ENCODE results near the gene RFX5. TPM values are rescaled to one million over a fixed set of nuclear protein-coding genes. Genes with fewer than 3 reads are reported as not detected.

The RFX5 gene
- total RNA-seq, 2 donors from 2014 or later = 25.5 to 27.2 TPM

DNA sequence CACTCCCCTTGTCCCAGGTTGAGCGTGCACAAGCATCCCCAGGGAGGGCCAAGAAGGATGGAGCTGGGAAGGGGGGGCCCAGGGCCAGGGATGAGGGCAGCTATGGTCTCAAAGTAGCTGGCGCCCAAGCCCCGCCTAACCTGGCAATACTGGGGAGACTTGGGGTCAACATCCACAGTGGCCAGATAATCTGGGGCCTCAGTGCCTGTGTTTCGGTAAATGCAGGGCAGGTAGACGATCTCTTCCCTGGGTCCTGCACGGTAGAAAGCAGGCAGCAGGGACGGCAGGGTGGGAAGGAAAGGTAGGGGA, 22.2 kb upstream of the RFX5 start:
- no peak for TF ChIP-seq POLR2AphosphoS5 (IDR thresholded peaks at IDR 0.05)
- Histone ChIP-seq H3K27ac (no peak overlapping the region), H3K4me3 (no peak overlapping the region), H3K36me3 (no peaks in the 10 kb centered on the region), H3K27me3 (replicated peaks; ENCODE audit: insufficient read depth) (no peaks in the 10 kb centered on the region), H3K4me1 (replicated peaks) (peaks cover 11% of the 10 kb centered on the region), H3K9me3 (no peaks in the 10 kb centered on the region)
- intact Hi-C loops (cut with DNase I) = no loop called here
- 94% methylated on average over 7 of the region's 7 CpGs for WGBS
- no peak for DNase-seq (ENCODE audit: low spot score)

DNA sequence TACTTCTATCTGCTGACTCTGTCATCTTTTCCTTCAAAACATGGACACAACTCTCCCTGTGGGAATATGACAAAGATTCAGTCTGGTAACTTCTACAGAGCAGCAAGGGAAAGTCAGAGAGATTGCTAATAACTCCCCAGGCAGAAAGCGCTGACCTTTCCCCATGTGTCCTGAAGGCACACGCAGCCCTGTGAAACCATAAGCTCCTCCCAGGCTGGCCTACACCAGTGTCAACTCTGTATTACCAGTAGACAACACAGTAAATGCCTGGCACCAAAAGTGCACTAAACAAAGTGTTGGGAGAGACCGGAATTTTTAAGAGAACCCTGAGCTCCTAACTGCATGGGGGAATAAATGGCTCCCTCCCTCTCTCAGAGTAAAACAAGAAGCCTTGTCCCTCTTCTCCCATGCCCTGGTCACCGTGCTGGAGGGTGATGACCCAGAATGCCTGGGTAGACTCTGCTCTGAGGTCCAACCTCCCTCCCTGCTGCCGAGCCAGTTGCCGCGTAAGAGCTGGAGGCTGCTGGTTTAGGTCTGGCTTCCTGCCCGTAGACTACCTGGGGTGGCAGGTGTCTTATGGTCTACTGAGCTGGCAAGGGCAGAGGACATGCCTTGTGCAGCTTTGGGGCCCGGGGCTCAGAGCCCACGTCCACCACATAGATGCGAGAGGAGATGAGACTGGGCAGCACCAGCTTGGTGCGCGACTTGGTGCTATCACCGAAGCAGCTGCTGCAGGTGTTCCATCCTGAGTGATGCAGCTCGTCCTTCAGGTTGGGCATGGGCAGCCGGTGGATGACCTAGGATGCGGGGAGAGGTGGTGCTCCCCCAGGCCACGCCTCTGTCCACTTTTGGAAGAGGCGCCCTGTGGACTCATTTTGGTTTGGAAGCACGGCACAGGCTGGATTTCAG, 21.6 kb upstream of the RFX5 start:
- DNase-seq (ENCODE audit: low spot score) = no peak
- WGBS = 86% methylated on average over 20 of the region's 20 CpGs

DNA sequence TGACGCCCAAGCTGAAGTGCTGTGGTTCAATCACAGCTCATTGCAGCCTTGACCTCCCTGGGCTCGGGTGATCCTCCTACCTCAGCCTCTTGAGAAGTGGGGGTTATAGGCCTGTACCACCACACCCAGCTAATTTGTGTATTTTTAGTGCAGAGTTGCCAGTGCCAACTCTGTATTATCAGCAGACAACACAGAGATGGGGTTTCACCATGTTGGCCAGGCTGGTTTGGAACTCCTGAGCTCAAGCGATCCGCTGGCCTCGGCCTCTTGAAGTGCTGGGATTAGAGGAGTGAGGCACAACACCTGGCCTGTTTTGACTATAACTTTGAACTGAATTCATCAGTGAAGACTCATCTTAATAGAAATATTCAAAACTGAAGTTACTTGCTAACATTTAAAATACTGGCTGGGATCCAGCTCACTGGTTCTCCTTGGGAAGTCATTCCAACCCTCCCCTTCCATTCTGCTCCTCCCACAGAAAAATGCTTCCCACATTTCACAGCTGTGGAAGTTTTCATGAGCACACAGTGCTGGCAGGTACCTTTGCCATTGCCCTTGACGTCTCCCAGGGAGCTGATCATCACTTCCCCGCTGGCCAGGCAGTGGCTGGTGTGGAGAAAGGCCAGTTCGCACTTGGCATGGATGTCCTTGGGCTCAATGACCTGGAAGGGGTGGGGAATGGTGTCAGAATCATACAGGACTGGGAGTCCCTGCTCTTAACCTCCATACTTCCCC, 20.8 kb upstream of the RFX5 start:
- Histone ChIP-seq H3K36me3 (no peaks in the 10 kb centered on the region), H3K4me1 (replicated peaks) (peaks cover 11% of the 10 kb centered on the region), H3K4me3 (no peak overlapping the region), H3K27ac (no peak overlapping the region), H3K9me3 (no peaks in the 10 kb centered on the region), H3K27me3 (replicated peaks; ENCODE audit: insufficient read depth) (no peaks in the 10 kb centered on the region)
- intact Hi-C loops (cut with DNase I) = no loop called here
- no peak for DNase-seq (ENCODE audit: low spot score)
- 79% methylated on average over 8 of the region's 8 CpGs for WGBS
- no peak for TF ChIP-seq POLR2AphosphoS5 (IDR thresholded peaks at IDR 0.05)
- TF ChIP-seq POLR2A (IDR thresholded peaks at IDR 0.05) = no peak

More for the DNA sequence above, 21.6 kb upstream of the RFX5 start:
- H3K9me3 ChIP-seq = no peaks in the 10 kb centered on the region
- H3K27me3 ChIP-seq (replicated peaks; ENCODE audit: insufficient read depth) = no peaks in the 10 kb centered on the region
- no peak overlapping the region for H3K4me3 ChIP-seq
- no peak overlapping the region for H3K27ac ChIP-seq
- TF ChIP-seq, protein P1, sequence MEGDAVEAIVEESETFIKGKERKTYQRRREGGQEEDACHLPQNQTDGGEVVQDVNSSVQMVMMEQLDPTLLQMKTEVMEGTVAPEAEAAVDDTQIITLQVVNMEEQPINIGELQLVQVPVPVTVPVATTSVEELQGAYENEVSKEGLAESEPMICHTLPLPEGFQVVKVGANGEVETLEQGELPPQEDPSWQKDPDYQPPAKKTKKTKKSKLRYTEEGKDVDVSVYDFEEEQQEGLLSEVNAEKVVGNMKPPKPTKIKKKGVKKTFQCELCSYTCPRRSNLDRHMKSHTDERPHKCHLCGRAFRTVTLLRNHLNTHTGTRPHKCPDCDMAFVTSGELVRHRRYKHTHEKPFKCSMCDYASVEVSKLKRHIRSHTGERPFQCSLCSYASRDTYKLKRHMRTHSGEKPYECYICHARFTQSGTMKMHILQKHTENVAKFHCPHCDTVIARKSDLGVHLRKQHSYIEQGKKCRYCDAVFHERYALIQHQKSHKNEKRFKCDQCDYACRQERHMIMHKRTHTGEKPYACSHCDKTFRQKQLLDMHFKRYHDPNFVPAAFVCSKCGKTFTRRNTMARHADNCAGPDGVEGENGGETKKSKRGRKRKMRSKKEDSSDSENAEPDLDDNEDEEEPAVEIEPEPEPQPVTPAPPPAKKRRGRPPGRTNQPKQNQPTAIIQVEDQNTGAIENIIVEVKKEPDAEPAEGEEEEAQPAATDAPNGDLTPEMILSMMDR (IDR thresholded peaks at IDR 0.05) = no peak
- TF ChIP-seq POLR2A (IDR thresholded peaks at IDR 0.05) = no peak
- no peak for TF ChIP-seq POLR2AphosphoS5 (IDR thresholded peaks at IDR 0.05)
- peaks cover 11% of the 10 kb centered on the region for H3K4me1 ChIP-seq (replicated peaks)
- intact Hi-C loops (cut with DNase I) = no loop called here
- H3K36me3 ChIP-seq = no peaks in the 10 kb centered on the region

DNA sequence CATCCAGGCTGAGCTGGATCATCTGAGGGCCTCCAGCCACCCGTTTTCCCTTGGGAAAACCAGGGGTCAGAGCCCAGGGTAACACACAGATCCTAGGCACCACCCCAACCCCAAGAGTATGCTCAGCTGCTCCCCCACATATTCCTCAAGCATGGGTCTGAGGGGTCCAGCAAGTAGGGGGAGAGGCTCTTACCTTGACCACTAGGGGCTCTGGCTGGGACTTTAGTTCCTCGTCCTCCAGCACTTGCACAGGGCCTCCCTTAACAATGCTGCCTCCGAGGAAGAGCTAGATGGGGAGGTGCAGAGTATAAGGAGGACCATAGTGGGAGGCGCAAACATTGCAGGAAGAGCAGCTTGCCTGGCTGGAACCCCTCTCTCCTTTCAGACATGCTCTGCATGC, 17.9 kb upstream of the RFX5 start:
- H3K27me3 ChIP-seq (replicated peaks; ENCODE audit: insufficient read depth) = no peaks in the 10 kb centered on the region
- no peak for DNase-seq (ENCODE audit: low spot score)
- 87% methylated on average over 4 of the region's 4 CpGs for WGBS
- no peaks in the 10 kb centered on the region for H3K4me1 ChIP-seq (replicated peaks)
- TF ChIP-seq POLR2A (IDR thresholded peaks at IDR 0.05) (no peak), POLR2AphosphoS5 (IDR thresholded peaks at IDR 0.05) (no peak)
- TF ChIP-seq, protein P1 (IDR thresholded peaks at IDR 0.05) = no peak
- no peak overlapping the region for H3K27ac ChIP-seq
- H3K9me3 ChIP-seq = no peaks in the 10 kb centered on the region
- H3K4me3 ChIP-seq = no peak overlapping the region
- intact Hi-C loops (cut with DNase I) = no loop called here
- no peaks in the 10 kb centered on the region for H3K36me3 ChIP-seq

DNA sequence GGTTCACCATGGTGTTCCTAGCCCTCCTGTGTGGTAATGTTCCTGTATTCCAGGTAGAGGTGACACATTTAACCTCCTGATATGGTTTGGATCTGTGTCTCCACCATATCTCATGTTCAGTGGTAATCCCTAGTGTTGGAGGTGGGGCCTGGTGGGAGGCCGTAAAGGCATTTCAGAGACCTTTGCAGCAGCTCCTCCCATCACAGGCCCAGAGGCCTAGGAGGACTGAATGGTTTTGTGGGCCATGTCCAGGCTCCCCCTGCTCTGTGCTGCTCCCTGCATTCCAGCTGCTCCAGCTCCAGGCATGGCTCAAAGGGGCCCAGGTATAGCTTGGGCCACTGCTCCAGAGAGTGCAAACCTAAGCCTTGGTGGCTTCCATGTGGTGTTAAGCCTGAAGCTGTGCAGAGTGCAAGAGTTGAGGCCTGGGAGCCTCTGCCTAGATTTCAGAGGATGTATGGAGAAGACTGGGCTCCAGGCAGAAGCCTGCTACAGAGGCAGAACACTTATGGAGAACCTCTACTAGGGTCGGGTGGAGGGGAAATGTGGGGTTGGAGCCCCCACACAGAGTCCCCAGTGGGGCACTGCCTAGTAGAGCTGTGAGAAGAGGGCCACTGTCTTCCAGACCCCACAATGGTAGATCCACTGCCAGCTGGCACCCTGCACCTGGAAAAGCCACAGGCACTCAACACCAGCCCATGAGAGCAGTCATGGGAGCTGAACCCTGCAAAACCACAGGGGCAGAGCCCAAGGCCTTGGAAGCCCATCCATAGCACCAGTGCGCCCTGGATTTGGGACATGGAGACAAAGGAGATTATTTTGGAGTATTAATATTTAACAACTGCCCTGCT, 15.5 kb upstream of the RFX5 start:
- Histone ChIP-seq H3K4me3 (no peak overlapping the region), H3K27ac (no peak overlapping the region), H3K27me3 (replicated peaks; ENCODE audit: insufficient read depth) (no peaks in the 10 kb centered on the region), H3K4me1 (replicated peaks) (no peaks in the 10 kb centered on the region), H3K36me3 (no peaks in the 10 kb centered on the region), H3K9me3 (no peaks in the 10 kb centered on the region)
- intact Hi-C loops (cut with DNase I) = no loop called here
- no peak for DNase-seq (ENCODE audit: low spot score)
- TF ChIP-seq POLR2A (IDR thresholded peaks at IDR 0.05) (no peak), POLR2AphosphoS5 (IDR thresholded peaks at IDR 0.05) (no peak)
- TF ChIP-seq, protein P1 (IDR thresholded peaks at IDR 0.05) = no peak
- WGBS = 100% methylated on average over 3 of the region's 3 CpGs

All from prostate gland (tissue), 2 donors.